Fibroblast of skin of scalp (primary cell): ENCODE results near the gene MAPRE3.

Experiments
- DNase-seq: peaks from one replicate; pipeline ENCODE4 v3.0.0-alpha.2; 2013

MAPRE3 gene

GRCh38 chr2:27042159-27042661, 71.8 kb downstream of the MAPRE3 start:
- DNase-seq, result no peak

- no peak for DNase-seq
These were observed 72.7 kb downstream of the MAPRE3 start for GRCh38 chr2:27042985-27043634.

- DNase-seq, result no peak
These were observed 79.2 kb downstream of the MAPRE3 start for GRCh38 chr2:27049422-27050280.

GRCh38 chr2:27050281-27050995, 80.0 kb downstream of the MAPRE3 start:
- DNase-seq, result peak; percentile 97

- peak; percentile 93 for DNase-seq
These were observed 80.8 kb downstream of the MAPRE3 start, which contains the start of gene AGBL5 for GRCh38 chr2:27050996-27051901. AGBL5 (plus strand) TSS chr2:27051668; CDS start chr2:27052959, 1,291 bp downstream.

- DNase-seq, result no peak
These were observed 81.6 kb downstream of the MAPRE3 start for GRCh38 chr2:27051902-27052645.

GRCh38 chr2:27053321-27053720, 82.9 kb downstream of the MAPRE3 start:
- DNase-seq, result no peak

GRCh38 chr2:27053776-27054175, 83.3 kb downstream of the MAPRE3 start:
- no peak for DNase-seq

GRCh38 chr2:27054721-27055120, 84.3 kb downstream of the MAPRE3 start:
- DNase-seq, result no peak

GRCh38 chr2:27057184-27057583, 86.7 kb downstream of the MAPRE3 start:
- no peak for DNase-seq

GRCh38 chr2:27058210-27058609, 87.8 kb downstream of the MAPRE3 start:
- DNase-seq, result no peak

GRCh38 chr2:27059141-27059820, 88.8 kb downstream of the MAPRE3 start:
- DNase-seq, result no peak

- DNase-seq, result no peak
These were observed 89.9 kb downstream of the MAPRE3 start for GRCh38 chr2:27060323-27060722.

GRCh38 chr2:27065128-27065527, 94.7 kb downstream of the MAPRE3 start:
- DNase-seq, result no peak

GRCh38 chr2:27067385-27067784, 96.9 kb downstream of the MAPRE3 start:
- no peak for DNase-seq

- DNase-seq, result no peak
These were observed 99.0 kb downstream of the MAPRE3 start for GRCh38 chr2:27069436-27069835.

- no peak for DNase-seq
These were observed 99.7 kb downstream of the MAPRE3 start for GRCh38 chr2:27069961-27070618.

- DNase-seq, result no peak
These were observed 100.3 kb downstream of the MAPRE3 start for GRCh38 chr2:27070653-27071276.

- peak; percentile 95 for DNase-seq
These were observed 101.0 kb downstream of the MAPRE3 start, which contains the start of gene OST4 for GRCh38 chr2:27071277-27071989. OST4 (minus strand) TSS chr2:27071654.
